ENCODE data around the gene RBP3.

Gene RBP3

GRCh38 chr10:47403446-47404318, 55.5 kb downstream of the RBP3 start:
- no peak for FAIRE-seq

GRCh38 chr10:47404446-47404845, 56.3 kb downstream of the RBP3 start:
- no peak for FAIRE-seq

GRCh38 chr10:47404937-47405336, 56.8 kb downstream of the RBP3 start:
- no peak for FAIRE-seq

GRCh38 chr10:47405857-47406547, 57.8 kb downstream of the RBP3 start:
- FAIRE-seq: no peak

- no peak for FAIRE-seq
Observed at GRCh38 chr10:47406548-47406869, 58.3 kb downstream of the RBP3 start.

DNA sequence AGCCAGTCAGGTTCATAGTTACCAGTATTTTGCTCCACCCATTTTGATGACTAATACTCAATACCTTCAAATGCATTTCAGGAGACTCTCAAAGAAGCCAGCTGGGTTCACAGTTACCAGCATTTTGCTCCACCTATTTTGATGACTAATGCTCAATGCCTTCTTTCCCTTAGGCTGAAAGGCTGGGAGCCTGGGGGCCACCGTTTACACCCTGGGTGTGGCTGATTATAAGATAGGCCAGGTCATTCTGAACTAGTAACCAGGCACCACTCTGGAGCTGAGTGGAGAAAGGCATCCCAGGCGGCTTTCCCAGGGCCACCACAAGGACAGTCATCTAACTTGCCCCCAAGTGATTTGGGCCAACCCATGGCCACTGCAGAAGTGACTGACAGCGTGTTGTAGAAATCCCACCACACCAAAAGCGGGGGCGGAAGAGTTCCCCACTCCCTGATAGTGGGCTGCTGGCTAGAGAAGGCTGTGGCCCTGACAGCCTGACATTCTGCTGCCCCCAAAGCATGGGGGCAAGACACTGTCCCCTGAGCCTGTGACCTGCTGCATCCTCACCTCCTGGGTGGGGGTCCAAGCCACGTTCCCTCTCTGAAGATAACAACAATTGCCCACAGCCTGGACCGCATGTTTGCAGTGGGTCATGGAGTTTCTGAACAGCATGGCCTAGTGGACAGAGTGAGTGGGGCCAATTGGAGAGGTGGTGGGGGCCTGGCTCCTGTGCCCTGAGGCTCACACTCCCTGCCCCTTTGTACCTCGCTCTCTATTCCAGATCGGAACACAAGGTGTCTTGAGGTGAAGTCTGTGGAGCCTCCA, 58.9 kb downstream of the RBP3 start:
- FAIRE-seq: no peak

Measured in TTC549 (cell line).